Keratinocyte (primary cell): Measurements from ENCODE around the gene SLC6A3.

Experiments
- CTCF ChIP-seq, 3 experiments: IDR thresholded peaks in 1 of 3; conservative IDR thresholded peaks in 1 of 3; optimal IDR thresholded peaks in 1 of 3; 2 replicates in 2 of 3; 3 replicates in 1 of 3; pipeline versions ENCODE3 to v1.5.1; 2011; ENCODE audit warnings: low read length in 3 of 3, mild to moderate bottlenecking in 3 of 3, moderate library complexity in 2 of 3, control low read depth in 1 of 3, inconsistent platforms in 1 of 3; ENCODE audit not compliant: insufficient read depth in 2 of 3; ENCODE audit errors: extremely low read depth in 1 of 3
- EZH2 ChIP-seq: IDR thresholded peaks from one replicate; pipeline ENCODE4 v1.6.1; 2012; ENCODE audit warnings: inconsistent platforms, mild to moderate bottlenecking, low read length, moderate library complexity

DNA sequence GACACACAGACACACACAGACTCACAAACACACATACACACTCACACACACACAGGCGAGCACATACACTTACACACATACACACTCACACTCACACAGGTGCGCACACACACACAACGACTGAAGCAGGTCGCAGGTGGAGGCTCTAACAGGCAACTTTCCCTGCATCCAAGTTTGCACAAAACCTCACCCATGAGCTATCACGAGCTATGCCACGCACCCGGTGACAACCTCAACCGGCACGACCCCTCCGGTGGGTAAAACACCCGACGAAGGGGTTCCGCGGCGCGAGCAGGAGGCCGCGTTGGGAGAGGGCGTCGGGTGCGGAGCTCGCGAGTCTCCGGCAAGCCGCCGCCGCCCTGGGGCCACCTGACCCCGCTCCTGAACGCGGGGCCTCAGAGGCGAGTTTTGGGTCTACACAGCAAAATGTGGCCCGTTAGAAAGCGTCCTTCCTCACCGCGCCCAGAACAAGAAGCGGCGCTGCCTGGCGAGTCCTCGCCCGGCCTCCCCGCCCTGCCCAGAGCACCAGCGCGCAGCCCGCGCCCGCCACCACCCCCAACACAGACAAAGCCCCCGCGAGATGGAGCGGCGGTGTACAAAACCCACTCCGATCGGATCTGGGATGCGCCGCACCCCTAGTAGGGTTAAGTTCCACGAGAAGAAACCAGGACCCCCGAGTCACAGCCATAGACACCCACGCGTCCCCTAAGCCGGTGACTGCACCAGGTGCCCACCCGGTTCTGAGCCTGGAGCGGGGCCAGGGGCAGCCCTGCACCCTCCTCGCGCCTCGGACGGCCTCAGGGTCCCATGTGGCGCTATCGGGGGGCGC is 665 bp downstream of the SLC6A3 start:
- TF ChIP-seq CTCF (optimal IDR thresholded peaks at IDR 0.05 in 1 of 3, IDR thresholded peaks at IDR 0.05 in 1 of 3, conservative IDR thresholded peaks at IDR 0.05 in 1 of 3; ENCODE audit: extremely low read depth in 1 of 3, insufficient read depth in 2 of 3, low read length in 3 of 3) (no peak), EZH2 (peak; percentile 96)
